Measurements from ENCODE around the gene INPP5E. TPM values are rescaled to one million over a fixed set of nuclear protein-coding genes. Genes with fewer than 3 reads are reported as not detected.

The INPP5E gene
- polyA plus RNA-seq, 4 donors: 5.7 to 9.6 (median 7.3) TPM

DNA sequence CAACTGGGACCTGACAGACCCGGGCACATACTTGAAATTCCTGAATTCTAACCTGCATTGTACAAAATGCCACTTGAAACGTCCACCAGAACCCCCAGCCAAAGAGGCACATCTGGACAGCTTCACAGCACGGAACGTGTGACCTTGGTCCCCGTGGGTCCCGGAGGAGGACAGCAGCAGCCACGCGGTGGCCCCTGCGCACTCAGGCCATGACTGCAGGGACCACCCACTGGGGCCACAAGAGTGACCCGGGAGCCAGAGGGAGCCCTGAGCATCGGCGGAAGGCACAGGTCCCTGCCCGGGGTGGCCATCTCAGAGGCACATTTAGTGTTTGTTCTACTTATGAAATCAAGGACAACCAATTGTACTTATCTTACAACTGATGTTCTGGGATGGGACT, 37.6 kb downstream of the INPP5E start:
- Histone ChIP-seq H3K27me3 (ENCODE audit: control insufficient read depth in 3 of 3, insufficient read depth in 3 of 3, low read length in 3 of 3) (no peaks in the 10 kb centered on the region), H3K9me3 (ENCODE audit: control insufficient read depth in 2 of 2, insufficient read depth in 1 of 2, low read depth in 1 of 2, low read length in 1 of 2) (no peaks in the 10 kb centered on the region), H3K4me1 (ENCODE audit: control insufficient read depth in 3 of 3, insufficient read depth in 2 of 3, low read depth in 1 of 3, low read length in 2 of 3) (peaks cover 0 to 6% (median 5%) of the 10 kb centered on the region in 3 donors), H3K36me3 (ENCODE audit: control insufficient read depth in 3 of 3, insufficient read depth in 2 of 3, low read depth in 1 of 3, low read length in 3 of 3) (peaks cover 6 to 70% (median 10%) of the 10 kb centered on the region in 3 donors), H3K4me3 (ENCODE audit: low read depth in 1 of 3, low read length in 3 of 3) (no peak overlapping the region), H3K27ac (ENCODE audit: low read depth in 1 of 3, low read length in 2 of 3) (no peak overlapping the region)
- WGBS, 3 donors: 84 to 90% (median 86%) methylated on average over 13 of the region's 13 CpGs
- DNase-seq (no peak), FAIRE-seq (no peak)

DNA sequence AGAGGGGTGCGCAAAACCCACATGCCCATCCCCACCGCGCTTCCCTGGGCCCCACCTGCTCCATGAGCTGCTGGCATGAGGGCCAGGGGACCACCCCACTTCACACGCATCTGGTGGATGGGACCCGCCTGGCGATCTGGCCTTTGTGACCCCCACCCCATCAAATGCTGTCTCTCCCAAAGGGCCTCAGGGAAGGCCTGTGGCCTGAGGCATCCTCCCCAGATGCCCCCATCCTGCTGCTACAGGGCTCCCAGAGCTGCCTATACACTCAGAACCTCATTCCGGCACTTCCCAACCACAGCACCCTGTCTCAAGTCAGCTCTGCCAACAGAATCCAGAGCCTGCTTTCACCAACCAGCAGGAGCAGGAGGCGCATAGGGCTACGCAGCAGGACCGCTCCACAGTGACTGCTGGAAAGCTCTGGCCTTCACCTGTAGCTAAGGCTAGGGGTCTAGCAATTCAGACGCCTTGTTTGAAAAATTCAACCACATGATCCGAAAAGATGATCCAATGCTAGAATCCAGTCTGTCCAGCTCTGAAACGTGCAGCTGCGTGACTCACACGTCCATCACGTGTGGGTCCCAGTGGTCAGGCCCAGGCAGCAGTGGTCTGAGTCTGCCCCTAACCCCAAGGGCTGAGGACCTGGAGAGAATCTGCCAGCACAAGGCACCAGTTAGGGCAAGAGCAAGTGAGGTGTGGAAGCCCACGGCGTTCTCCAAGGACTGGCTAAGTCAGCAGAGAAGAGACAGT, 38.3 kb downstream of the INPP5E start:
- FAIRE-seq: no peak
- Histone ChIP-seq H3K27ac (ENCODE audit: low read depth in 1 of 3, low read length in 2 of 3) (no peak overlapping the region), H3K27me3 (ENCODE audit: control insufficient read depth in 3 of 3, insufficient read depth in 3 of 3, low read length in 3 of 3) (no peaks in the 10 kb centered on the region), H3K4me3 (ENCODE audit: low read depth in 1 of 3, low read length in 3 of 3) (no peak overlapping the region), H3K9me3 (ENCODE audit: control insufficient read depth in 2 of 2, insufficient read depth in 1 of 2, low read depth in 1 of 2, low read length in 1 of 2) (no peaks in the 10 kb centered on the region), H3K4me1 (ENCODE audit: control insufficient read depth in 3 of 3, insufficient read depth in 2 of 3, low read depth in 1 of 3, low read length in 2 of 3) (peaks cover 0 to 6% (median 5%) of the 10 kb centered on the region in 3 donors), H3K36me3 (ENCODE audit: control insufficient read depth in 3 of 3, insufficient read depth in 2 of 3, low read depth in 1 of 3, low read length in 3 of 3) (peaks cover 4 to 71% (median 10%) of the 10 kb centered on the region in 3 donors)
- no peak for DNase-seq
- WGBS, 3 donors: 91 to 94% (median 93%) methylated on average over 18 of the region's 18 CpGs

- no peaks in the 10 kb centered on the region for H3K27me3 ChIP-seq (ENCODE audit: control insufficient read depth in 3 of 3, insufficient read depth in 3 of 3, low read length in 3 of 3)
- H3K27ac ChIP-seq (ENCODE audit: low read depth in 1 of 3, low read length in 2 of 3): peak within 1 kb of the TSS in 2 of 3 donors; percentile 0 to 70
- no peaks in the 10 kb centered on the region for H3K9me3 ChIP-seq (ENCODE audit: control insufficient read depth in 2 of 2, insufficient read depth in 1 of 2, low read depth in 1 of 2, low read length in 1 of 2)
- H3K4me3 ChIP-seq (ENCODE audit: low read depth in 1 of 3, low read length in 3 of 3): peak within 1 kb of the TSS; percentile 60 to 80 (median 76)
- H3K36me3 ChIP-seq (ENCODE audit: control insufficient read depth in 3 of 3, insufficient read depth in 2 of 3, low read depth in 1 of 3, low read length in 3 of 3): peaks cover 7 to 71% (median 8%) of the 10 kb centered on the region in 3 donors
- DNase-seq: peak; percentile 85 to 96
- no peak for FAIRE-seq
- WGBS, 3 donors: 6 to 8% (median 6%) methylated on average over 50 to 71 of the region's 71 CpGs
- H3K4me1 ChIP-seq (ENCODE audit: control insufficient read depth in 3 of 3, insufficient read depth in 2 of 3, low read depth in 1 of 3, low read length in 2 of 3): peaks cover 0 to 6% (median 5%) of the 10 kb centered on the region in 3 donors
These were observed 39.4 kb downstream of the INPP5E start, which contains the start of gene SNAPC4 for GRCh38 chr9:136400038-136400834. Gene SNAPC4, minus strand, starts transcription at chr9:136400170. Its CDS starts 1,742 bp downstream, at chr9:136398428.

DNA sequence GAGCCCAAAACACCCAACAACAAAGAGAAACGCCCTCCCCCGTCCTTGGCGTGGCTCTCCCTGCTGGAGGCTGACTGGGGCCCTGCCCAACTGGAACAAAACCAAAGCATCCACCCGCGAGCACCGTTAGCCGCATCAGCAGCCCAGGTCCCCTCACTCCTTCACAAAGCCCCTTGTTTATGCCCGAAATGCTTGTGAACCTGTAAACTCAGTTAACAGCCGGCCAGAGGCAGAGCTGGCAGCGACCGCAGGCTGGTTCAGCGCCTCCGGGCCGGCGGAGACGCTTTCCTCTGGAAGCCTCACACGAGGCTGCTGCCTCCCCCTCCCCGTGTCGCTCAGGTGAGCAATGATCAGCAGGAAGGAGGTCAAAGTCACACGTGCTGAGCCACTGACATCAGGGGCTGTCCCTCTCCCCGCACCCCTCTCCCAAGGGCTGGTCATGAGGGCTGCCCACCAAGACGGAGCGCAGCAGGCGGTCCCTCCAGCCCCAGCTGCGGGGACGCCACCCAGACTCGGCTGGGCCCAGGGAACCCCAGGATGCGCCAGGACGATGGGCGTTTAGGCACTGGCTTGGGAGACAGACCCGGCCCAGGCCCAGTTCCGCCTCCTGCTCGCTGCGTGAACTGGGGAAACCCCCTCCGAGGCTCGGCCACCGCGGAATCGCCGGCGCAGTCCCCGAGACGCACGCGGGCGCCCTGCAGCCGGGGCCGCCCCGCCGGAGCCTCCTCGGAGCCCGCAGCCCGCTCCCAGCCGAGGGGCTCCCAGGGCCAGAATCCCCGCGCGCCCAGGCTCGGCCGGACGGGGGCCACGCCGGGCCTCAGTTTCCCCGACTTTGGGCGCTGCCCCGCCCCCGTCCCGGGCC, 40.2 kb downstream of the INPP5E start:
- Histone ChIP-seq H3K27ac (ENCODE audit: low read depth in 1 of 3, low read length in 2 of 3) (peak overlapping the region in 1 of 3 donors; percentile 70), H3K4me3 (ENCODE audit: low read depth in 1 of 3, low read length in 3 of 3) (peak overlapping the region; percentile 60 to 80 (median 76)), H3K4me1 (ENCODE audit: control insufficient read depth in 3 of 3, insufficient read depth in 2 of 3, low read depth in 1 of 3, low read length in 2 of 3) (peaks cover 0 to 6% (median 5%) of the 10 kb centered on the region in 3 donors), H3K9me3 (ENCODE audit: control insufficient read depth in 2 of 2, insufficient read depth in 1 of 2, low read depth in 1 of 2, low read length in 1 of 2) (no peaks in the 10 kb centered on the region), H3K27me3 (ENCODE audit: control insufficient read depth in 3 of 3, insufficient read depth in 3 of 3, low read length in 3 of 3) (no peaks in the 10 kb centered on the region), H3K36me3 (ENCODE audit: control insufficient read depth in 3 of 3, insufficient read depth in 2 of 3, low read depth in 1 of 3, low read length in 3 of 3) (peaks cover 2 to 72% (median 7%) of the 10 kb centered on the region in 3 donors)
- WGBS, 3 donors: 1% methylated on average over 56 to 67 of the region's 67 CpGs
- DNase-seq (peak; percentile 46 to 76), FAIRE-seq (no peak)

GRCh38 chr9:136398286-136398685, 41.4 kb downstream of the INPP5E start:
- H3K36me3 ChIP-seq (ENCODE audit: control insufficient read depth in 3 of 3, insufficient read depth in 2 of 3, low read depth in 1 of 3, low read length in 3 of 3): peaks cover 2 to 72% (median 3%) of the 10 kb centered on the region in 3 donors
- peaks cover 0 to 6% (median 5%) of the 10 kb centered on the region in 3 donors for H3K4me1 ChIP-seq (ENCODE audit: control insufficient read depth in 3 of 3, insufficient read depth in 2 of 3, low read depth in 1 of 3, low read length in 2 of 3)
- H3K27ac ChIP-seq (ENCODE audit: low read depth in 1 of 3, low read length in 2 of 3): no peak overlapping the region
- DNase-seq: no peak
- FAIRE-seq: no peak
- H3K4me3 ChIP-seq (ENCODE audit: low read depth in 1 of 3, low read length in 3 of 3): no peak overlapping the region
- no peaks in the 10 kb centered on the region for H3K9me3 ChIP-seq (ENCODE audit: control insufficient read depth in 2 of 2, insufficient read depth in 1 of 2, low read depth in 1 of 2, low read length in 1 of 2)
- no peaks in the 10 kb centered on the region for H3K27me3 ChIP-seq (ENCODE audit: control insufficient read depth in 3 of 3, insufficient read depth in 3 of 3, low read length in 3 of 3)
- 94 to 96% (median 96%) methylated on average over 12 of the region's 12 CpGs for WGBS, 3 donors

GRCh38 chr9:136397643-136398042, 42.0 kb downstream of the INPP5E start:
- no peak for FAIRE-seq
- H3K27me3 ChIP-seq (ENCODE audit: control insufficient read depth in 3 of 3, insufficient read depth in 3 of 3, low read length in 3 of 3): no peaks in the 10 kb centered on the region

GRCh38 chr9:136396219-136396515, 43.5 kb downstream of the INPP5E start:
- 7 to 57% (median 38%) methylated on average over 4 of the region's 4 CpGs for WGBS, 3 donors
- no peak for FAIRE-seq
- Histone ChIP-seq H3K4me3 (ENCODE audit: low read depth in 1 of 3, low read length in 3 of 3) (no peak overlapping the region), H3K36me3 (ENCODE audit: control insufficient read depth in 3 of 3, insufficient read depth in 2 of 3, low read depth in 1 of 3, low read length in 3 of 3) (peaks cover 2 to 75% (median 9%) of the 10 kb centered on the region in 3 donors), H3K27ac (ENCODE audit: low read depth in 1 of 3, low read length in 2 of 3) (peak overlapping the region in 1 of 3 donors; percentile 17), H3K9me3 (ENCODE audit: control insufficient read depth in 2 of 2, insufficient read depth in 1 of 2, low read depth in 1 of 2, low read length in 1 of 2) (no peaks in the 10 kb centered on the region), H3K27me3 (ENCODE audit: control insufficient read depth in 3 of 3, insufficient read depth in 3 of 3, low read length in 3 of 3) (no peaks in the 10 kb centered on the region), H3K4me1 (ENCODE audit: control insufficient read depth in 3 of 3, insufficient read depth in 2 of 3, low read depth in 1 of 3, low read length in 2 of 3) (peaks cover 0 to 6% (median 5%) of the 10 kb centered on the region in 3 donors)
- DNase-seq: no peak

More at GRCh38 chr9:136397643-136398042, 42.0 kb downstream of the INPP5E start:
- no peaks in the 10 kb centered on the region for H3K9me3 ChIP-seq (ENCODE audit: control insufficient read depth in 2 of 2, insufficient read depth in 1 of 2, low read depth in 1 of 2, low read length in 1 of 2)
- H3K4me1 ChIP-seq (ENCODE audit: control insufficient read depth in 3 of 3, insufficient read depth in 2 of 3, low read depth in 1 of 3, low read length in 2 of 3): peaks cover 0 to 6% (median 5%) of the 10 kb centered on the region in 3 donors
- WGBS, 3 donors: 62 to 80% (median 77%) methylated on average over 2 to 6 of the region's 6 CpGs
- H3K36me3 ChIP-seq (ENCODE audit: control insufficient read depth in 3 of 3, insufficient read depth in 2 of 3, low read depth in 1 of 3, low read length in 3 of 3): peaks cover 2 to 77% (median 3%) of the 10 kb centered on the region in 3 donors
- DNase-seq: no peak
- no peak overlapping the region for H3K4me3 ChIP-seq (ENCODE audit: low read depth in 1 of 3, low read length in 3 of 3)
- no peak overlapping the region for H3K27ac ChIP-seq (ENCODE audit: low read depth in 1 of 3, low read length in 2 of 3)

Data from small intestine (tissue), 7 donors.